ENCODE results near the gene FILIP1.

The FILIP1 gene

DNA sequence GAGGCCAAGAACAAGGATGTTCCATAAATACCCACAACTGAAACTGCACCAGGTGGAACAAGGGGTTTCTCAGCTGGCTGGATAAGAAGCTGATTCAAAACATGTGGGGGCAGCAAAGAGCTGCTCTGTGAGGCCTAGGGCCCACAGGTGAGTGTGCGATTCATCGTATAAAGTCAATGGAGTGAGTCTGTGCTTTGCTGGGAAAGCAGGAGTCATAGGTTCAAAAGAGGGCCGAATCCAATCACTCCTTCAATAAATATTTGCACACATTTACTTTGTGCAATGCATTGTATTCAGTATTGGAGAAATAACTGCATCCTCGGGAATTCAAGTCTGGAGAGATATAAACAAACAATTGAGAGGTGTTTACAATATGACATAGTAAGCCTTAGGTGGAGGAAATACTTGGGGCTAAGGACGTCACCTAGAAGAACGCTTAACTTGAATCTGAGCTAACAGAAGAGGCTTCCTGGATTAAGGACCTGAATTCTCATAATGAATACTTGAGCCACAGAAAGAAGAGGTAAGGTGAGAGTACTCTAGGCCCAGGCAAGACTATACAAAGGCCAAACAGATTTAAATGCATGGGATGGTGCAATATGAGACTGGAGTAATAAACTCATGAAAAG lies 125.3 kb downstream of the FILIP1 start:
- Histone ChIP-seq H4K20me1 (ENCODE audit: insufficient read depth, low read length) (no peaks in the 10 kb centered on the region), H2AFZ (ENCODE audit: low read depth, low read length) (no peak overlapping the region), H3K27me3 (ENCODE audit: low read depth, low read length) (no peaks in the 10 kb centered on the region), H3K27ac (ENCODE audit: low read length) (no peak overlapping the region), H3K9ac (ENCODE audit: low read length) (no peak overlapping the region), H3K4me3 (ENCODE audit: low read length) (no peak overlapping the region), H3K4me1 (ENCODE audit: low read length) (peaks cover 3% of the 10 kb centered on the region; the same call in 1 of the 2 replicates), H3K4me2 (ENCODE audit: low read length) (no peak overlapping the region), H3K79me2 (ENCODE audit: low read length) (no peaks in the 10 kb centered on the region), H3K9me3 (ENCODE audit: insufficient read depth, low read length) (no peaks in the 10 kb centered on the region), H3K36me3 (replicated peaks; ENCODE audit: low read depth, low read length) (no peaks in the 10 kb centered on the region)
- TF ChIP-seq EZH2phosphoT487 (IDR thresholded peaks at IDR 0.05; ENCODE audit: low read depth) = no peak
- TF ChIP-seq, protein P1, sequence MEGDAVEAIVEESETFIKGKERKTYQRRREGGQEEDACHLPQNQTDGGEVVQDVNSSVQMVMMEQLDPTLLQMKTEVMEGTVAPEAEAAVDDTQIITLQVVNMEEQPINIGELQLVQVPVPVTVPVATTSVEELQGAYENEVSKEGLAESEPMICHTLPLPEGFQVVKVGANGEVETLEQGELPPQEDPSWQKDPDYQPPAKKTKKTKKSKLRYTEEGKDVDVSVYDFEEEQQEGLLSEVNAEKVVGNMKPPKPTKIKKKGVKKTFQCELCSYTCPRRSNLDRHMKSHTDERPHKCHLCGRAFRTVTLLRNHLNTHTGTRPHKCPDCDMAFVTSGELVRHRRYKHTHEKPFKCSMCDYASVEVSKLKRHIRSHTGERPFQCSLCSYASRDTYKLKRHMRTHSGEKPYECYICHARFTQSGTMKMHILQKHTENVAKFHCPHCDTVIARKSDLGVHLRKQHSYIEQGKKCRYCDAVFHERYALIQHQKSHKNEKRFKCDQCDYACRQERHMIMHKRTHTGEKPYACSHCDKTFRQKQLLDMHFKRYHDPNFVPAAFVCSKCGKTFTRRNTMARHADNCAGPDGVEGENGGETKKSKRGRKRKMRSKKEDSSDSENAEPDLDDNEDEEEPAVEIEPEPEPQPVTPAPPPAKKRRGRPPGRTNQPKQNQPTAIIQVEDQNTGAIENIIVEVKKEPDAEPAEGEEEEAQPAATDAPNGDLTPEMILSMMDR (IDR thresholded peaks at IDR 0.05; ENCODE audit: low read depth, low read length) = peak; percentile 91

DNA sequence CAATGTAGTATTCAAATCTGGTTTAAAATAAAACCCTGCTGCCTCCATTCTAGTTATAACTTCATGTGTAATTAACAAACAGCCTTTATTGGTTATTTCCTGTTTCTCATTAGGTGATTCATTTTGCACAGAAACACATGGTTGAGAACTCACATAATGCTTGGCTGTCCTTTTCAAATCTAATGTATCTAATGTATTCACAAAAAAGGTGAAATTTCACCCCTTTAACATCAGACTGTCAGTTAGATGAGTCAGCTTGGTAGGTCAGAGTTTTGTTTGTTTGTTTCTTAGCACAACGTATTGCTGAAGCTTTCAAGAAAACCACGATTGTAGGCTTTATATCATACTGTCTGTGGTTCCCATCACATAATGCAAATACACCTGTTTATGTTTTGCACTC lies 130.3 kb downstream of the FILIP1 start:
- H3K36me3 ChIP-seq (replicated peaks; ENCODE audit: low read depth, low read length) = no peaks in the 10 kb centered on the region
- H4K20me1 ChIP-seq (ENCODE audit: insufficient read depth, low read length) = no peaks in the 10 kb centered on the region
- TF ChIP-seq EZH2phosphoT487 (IDR thresholded peaks at IDR 0.05; ENCODE audit: low read depth) = no peak
- TF ChIP-seq, protein P1 (IDR thresholded peaks at IDR 0.05; ENCODE audit: low read depth, low read length) = no peak
- no peaks in the 10 kb centered on the region for H3K27me3 ChIP-seq (ENCODE audit: low read depth, low read length)
- no peak overlapping the region for H3K4me3 ChIP-seq (ENCODE audit: low read length)
- no peak overlapping the region for H3K27ac ChIP-seq (ENCODE audit: low read length)
- H3K4me2 ChIP-seq (ENCODE audit: low read length) = no peak overlapping the region
- H3K4me1 ChIP-seq (ENCODE audit: low read length) = peaks cover 10% of the 10 kb centered on the region
- H3K79me2 ChIP-seq (ENCODE audit: low read length) = no peaks in the 10 kb centered on the region
- H2AFZ ChIP-seq (ENCODE audit: low read depth, low read length) = no peak overlapping the region
- no peaks in the 10 kb centered on the region for H3K9me3 ChIP-seq (ENCODE audit: insufficient read depth, low read length)
- no peak overlapping the region for H3K9ac ChIP-seq (ENCODE audit: low read length)

DNA sequence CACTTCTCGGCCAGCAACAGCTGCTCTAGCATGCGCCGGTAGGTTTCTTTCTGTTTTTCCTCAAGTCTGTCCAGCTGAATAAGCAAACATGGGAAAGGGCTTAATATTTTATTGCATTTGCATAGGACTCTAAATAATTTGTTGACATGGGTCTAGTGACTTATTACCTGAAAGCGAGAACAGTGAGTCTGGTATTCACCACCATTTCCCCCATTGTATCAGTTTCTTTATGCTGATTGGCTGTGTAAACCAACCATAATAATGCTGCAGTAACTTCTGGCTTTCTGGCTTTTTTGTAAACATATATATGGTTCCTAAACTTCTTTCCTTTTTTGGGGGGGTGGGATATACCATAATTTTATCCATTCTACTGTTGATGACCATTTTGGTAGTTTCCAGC lies 140.0 kb downstream of the FILIP1 start:
- H3K9ac ChIP-seq (ENCODE audit: low read length) = no peak overlapping the region
- no peaks in the 10 kb centered on the region for H3K4me1 ChIP-seq (ENCODE audit: low read length)
- peaks cover 4% of the 10 kb centered on the region; the same call in 1 of the 2 replicates for H3K27me3 ChIP-seq (ENCODE audit: low read depth, low read length)
- no peak overlapping the region for H3K27ac ChIP-seq (ENCODE audit: low read length)
- H3K4me2 ChIP-seq (ENCODE audit: low read length) = no peak overlapping the region
- no peaks in the 10 kb centered on the region for H4K20me1 ChIP-seq (ENCODE audit: insufficient read depth, low read length)
- H2AFZ ChIP-seq (ENCODE audit: low read depth, low read length) = no peak overlapping the region
- TF ChIP-seq, protein P1 (IDR thresholded peaks at IDR 0.05; ENCODE audit: low read depth, low read length) = no peak
- TF ChIP-seq EZH2phosphoT487 (IDR thresholded peaks at IDR 0.05; ENCODE audit: low read depth) = no peak
- no peak overlapping the region for H3K4me3 ChIP-seq (ENCODE audit: low read length)
- no peaks in the 10 kb centered on the region for H3K9me3 ChIP-seq (ENCODE audit: insufficient read depth, low read length)
- no peaks in the 10 kb centered on the region for H3K79me2 ChIP-seq (ENCODE audit: low read length)
- H3K36me3 ChIP-seq (replicated peaks; ENCODE audit: low read depth, low read length) = no peaks in the 10 kb centered on the region

- H4K20me1 ChIP-seq (ENCODE audit: insufficient read depth, low read length) = no peaks in the 10 kb centered on the region
- H3K4me3 ChIP-seq (ENCODE audit: low read length) = no peak overlapping the region
- H3K36me3 ChIP-seq (replicated peaks; ENCODE audit: low read depth, low read length) = no peaks in the 10 kb centered on the region
- no peak overlapping the region for H3K4me2 ChIP-seq (ENCODE audit: low read length)
- no peak overlapping the region for H2AFZ ChIP-seq (ENCODE audit: low read depth, low read length)
- no peak overlapping the region for H3K9ac ChIP-seq (ENCODE audit: low read length)
- H3K27ac ChIP-seq (ENCODE audit: low read length) = no peak overlapping the region
- no peaks in the 10 kb centered on the region for H3K79me2 ChIP-seq (ENCODE audit: low read length)
- TF ChIP-seq, protein P1 (IDR thresholded peaks at IDR 0.05; ENCODE audit: low read depth, low read length) = no peak
- no peak for TF ChIP-seq EZH2phosphoT487 (IDR thresholded peaks at IDR 0.05; ENCODE audit: low read depth)
- no peaks in the 10 kb centered on the region for H3K4me1 ChIP-seq (ENCODE audit: low read length)
- H3K27me3 ChIP-seq (ENCODE audit: low read depth, low read length) = peaks cover 4% of the 10 kb centered on the region; the same call in 1 of the 2 replicates
- no peaks in the 10 kb centered on the region for H3K9me3 ChIP-seq (ENCODE audit: insufficient read depth, low read length)
These were observed 142.0 kb downstream of the FILIP1 start for GRCh38 chr6:75351570-75351969.

Measured in OCI-LY3 (cell line).